HG03066 (cell line): ENCODE results near the gene KAZN.

Source experiments
- ATAC-seq: cut with Tn5 transposase; IDR thresholded peaks from one replicate; pipeline ENCODE4 v1.9.1; 2021; ENCODE audit warnings: low read depth; ENCODE audit not compliant: unreplicated experiment

KAZN gene

GRCh38 chr1:14871218-14871970, 272.9 kb downstream of the KAZN start:
- no peak for ATAC-seq

- ATAC-seq, result no peak
Observed at GRCh38 chr1:14872762-14873161, 274.3 kb downstream of the KAZN start.

- ATAC-seq, result no peak
Observed at GRCh38 chr1:14873677-14874076, 275.2 kb downstream of the KAZN start.

- no peak for ATAC-seq
Observed at GRCh38 chr1:14875524-14876509, 277.3 kb downstream of the KAZN start.

GRCh38 chr1:14876747-14877146, 278.3 kb downstream of the KAZN start:
- no peak for ATAC-seq

GRCh38 chr1:14877224-14877623, 278.7 kb downstream of the KAZN start:
- no peak for ATAC-seq

- ATAC-seq, result no peak
Observed at GRCh38 chr1:14878124-14878523, 279.6 kb downstream of the KAZN start.

GRCh38 chr1:14878951-14879350, 280.5 kb downstream of the KAZN start:
- no peak for ATAC-seq

- no peak for ATAC-seq
Observed at GRCh38 chr1:14880456-14881316, 282.2 kb downstream of the KAZN start.

- no peak for ATAC-seq
Observed at GRCh38 chr1:14881775-14882672, 283.5 kb downstream of the KAZN start.

GRCh38 chr1:14884614-14885175, 286.2 kb downstream of the KAZN start:
- no peak for ATAC-seq

- no peak for ATAC-seq
Observed at GRCh38 chr1:14887044-14887566, 288.6 kb downstream of the KAZN start.

- no peak for ATAC-seq
Observed at GRCh38 chr1:14887764-14888350, 289.4 kb downstream of the KAZN start.

- ATAC-seq, result no peak
Observed at GRCh38 chr1:14888374-14888773, 289.9 kb downstream of the KAZN start.

GRCh38 chr1:14889825-14890440, 291.4 kb downstream of the KAZN start:
- no peak for ATAC-seq

- ATAC-seq, result no peak
Observed at GRCh38 chr1:14891991-14892390, 293.5 kb downstream of the KAZN start.

- ATAC-seq, result no peak
Observed at GRCh38 chr1:14894811-14895560, 296.5 kb downstream of the KAZN start.

- no peak for ATAC-seq
Observed at GRCh38 chr1:14895727-14896126, 297.2 kb downstream of the KAZN start.
